AG04450 (cell line): ENCODE data around the gene IL1RN. TPM values are rescaled to one million over a fixed set of nuclear protein-coding genes. Genes with fewer than 3 reads are reported as not detected.
A peak's percentile ranks its signal among the peaks of the same experiment; 100 is the strongest.

Experiments
- CTCF ChIA-PET: fragments of 300-600, 350-600 bp; formaldehyde crosslinking; extraction: SDS; loops from one replicate; lab custom pipeline; 2022; ENCODE audit warnings: antibody characterized with exemption, inconsistent platforms; lab: Charles Lee
- POLR2A ChIA-PET: fragments of 350-600 bp; formaldehyde crosslinking; extraction: SDS; loops from one replicate; lab custom pipeline; 2021; ENCODE audit warnings: antibody characterized with exemption, inconsistent platforms; lab: Yijun Ruan, JAX
- DNase-seq: peaks from one replicate; pipeline ENCODE4 v3.0.0-alpha.2; 2011; ENCODE audit warnings: low read depth, low spot score
- H3K27ac ChIP-seq: one replicate; pipeline ENCODE4 v1.5.1; 2012; ENCODE audit warnings: low read depth, low read length, control low read depth
- H3K27me3 ChIP-seq: one replicate; pipeline ENCODE4 v1.6.0; 2012; ENCODE audit warnings: low read length; ENCODE audit not compliant: control insufficient read depth, insufficient read depth
- H3K4me3 ChIP-seq: 2 replicates; pipeline ENCODE4 v1.5.1; 2011; ENCODE audit warnings: mild to moderate bottlenecking, low read depth, low read length, control low read depth
- H3K9me3 ChIP-seq: 2 replicates; pipeline ENCODE4 v1.5.1; 2012; ENCODE audit warnings: low read length; ENCODE audit not compliant: control insufficient read depth, insufficient read depth
- CTCF ChIP-seq: IDR thresholded peaks from 2 replicates; pipeline ENCODE4 v1.5.1; 2011; ENCODE audit warnings: low read depth, low read length, control low read depth, inconsistent platforms
- polyA plus RNA-seq: library from polyadenylated mRNA; depleted of rRNA; stranded (reverse); fragments of >200 nt; gene quantifications from 2 replicates; pipeline ENCODE4 v1.2.3, GENCODE V29; 2011

Gene IL1RN
- polyA plus RNA-seq, 1 experiment: not detected

- no peak overlapping the region for H3K4me3 ChIP-seq
- CTCF ChIA-PET: interaction anchor here (0.5 to 10.4 kb wide), 61 partner anchors 9 to 647 kb away, joined by 3 to 218 read pairs (median 5); partner anchors contain the start of gene PSD4
- H3K27me3 ChIP-seq: peaks cover 27% of the 10 kb centered on the region
- H3K27ac ChIP-seq: no peak overlapping the region
- TF ChIP-seq CTCF: no peak
- no peak for DNase-seq
- H3K9me3 ChIP-seq: no peaks in the 10 kb centered on the region
- POLR2A ChIA-PET: no interaction called here
Measured at GRCh38 chr2:113137827-113138226, 10.4 kb downstream of the IL1RN start.

GRCh38 chr2:113138428-113139322 is 11.3 kb downstream of the IL1RN start:
- ChIA-PET POLR2A (no interaction called here), CTCF (interaction anchor here (0.5 to 10.4 kb wide), 64 partner anchors 10 to 646 kb away, joined by 3 to 218 read pairs (median 5); partner anchors contain the start of gene PSD4)
- no peaks in the 10 kb centered on the region for H3K9me3 ChIP-seq
- TF ChIP-seq CTCF: peak; percentile 77
- H3K27ac ChIP-seq: no peak overlapping the region
- peak; percentile 32 for DNase-seq
- H3K4me3 ChIP-seq: no peak overlapping the region
- H3K27me3 ChIP-seq: peaks cover 24% of the 10 kb centered on the region

GRCh38 chr2:113141451-113141850 is 14.1 kb downstream of the IL1RN start:
- ChIA-PET POLR2A (no interaction called here), CTCF (interaction anchor here (0.6 to 10.4 kb wide), 6 partner anchors 33 to 249 kb away, joined by 3 to 200 read pairs (median 11); no protein-coding TSS in a partner anchor)
- no peak overlapping the region for H3K27ac ChIP-seq
- no peak overlapping the region for H3K4me3 ChIP-seq
- H3K27me3 ChIP-seq: peaks cover 15% of the 10 kb centered on the region
- no peak for TF ChIP-seq CTCF
- H3K9me3 ChIP-seq: no peaks in the 10 kb centered on the region
- DNase-seq: no peak

GRCh38 chr2:113142290-113142689 is 14.9 kb downstream of the IL1RN start:
- CTCF ChIA-PET: interaction anchor here (3.2 to 10.4 kb wide), 3 partner anchors 59 to 248 kb away, joined by 19 to 200 read pairs (median 44); no protein-coding TSS in a partner anchor
- no peaks in the 10 kb centered on the region for H3K9me3 ChIP-seq
- H3K27ac ChIP-seq: no peak overlapping the region
- H3K4me3 ChIP-seq: no peak overlapping the region
- no peak for TF ChIP-seq CTCF
- DNase-seq: no peak
- POLR2A ChIA-PET: no interaction called here
- peaks cover 12% of the 10 kb centered on the region for H3K27me3 ChIP-seq

GRCh38 chr2:113144259-113144658 is 16.9 kb downstream of the IL1RN start:
- Histone ChIP-seq H3K4me3 (no peak overlapping the region), H3K9me3 (no peaks in the 10 kb centered on the region), H3K27ac (no peak overlapping the region), H3K27me3 (peaks cover 6% of the 10 kb centered on the region)
- TF ChIP-seq CTCF: no peak
- no peak for DNase-seq
- POLR2A ChIA-PET: no interaction called here
- CTCF ChIA-PET: interaction anchor here (1.0 to 1.5 kb wide), 2 partner anchors 7 to 246 kb away, joined by 3 to 6 read pairs; no protein-coding TSS in a partner anchor
